H1 (cell line): ENCODE data around the gene LY6G6C. TPM values are rescaled to one million over a fixed set of nuclear protein-coding genes. Genes with fewer than 3 reads are reported as not detected.

Experiments used
- ATF2 ChIP-seq: IDR thresholded peaks from 2 replicates; pipeline ENCODE4 v1.6.1; 2012; ENCODE audit warnings: low read length, inconsistent platforms
- CHD2 ChIP-seq: IDR thresholded peaks from 2 replicates; pipeline ENCODE4 v1.6.1; 2012; ENCODE audit warnings: low read length, improper control_type of control experiment
- E2F6 ChIP-seq: IDR thresholded peaks from 2 replicates; pipeline ENCODE4 v1.6.1; 2012; ENCODE audit warnings: inconsistent platforms
- EGR1 ChIP-seq: IDR thresholded peaks from 2 replicates; pipeline ENCODE4 v1.6.1; 2011; ENCODE audit warnings: low read depth, low read length, borderline replicate concordance
- EZH2 ChIP-seq: fragments of 200-600 bp; sonication (generic); IDR thresholded peaks from 2 replicates; pipeline ENCODE4 v1.7.1; 2012; ENCODE audit warnings: low read depth, mild to moderate bottlenecking, moderate library complexity, low read length, inconsistent platforms; ENCODE audit not compliant: severe bottlenecking
- GABPA ChIP-seq: IDR thresholded peaks from 2 replicates; pipeline ENCODE4 v1.6.1; 2011; ENCODE audit warnings: mild to moderate bottlenecking, low read length, moderate library complexity, borderline replicate concordance; ENCODE audit not compliant: insufficient read depth
- GTF2F1 ChIP-seq: IDR thresholded peaks from 2 replicates; pipeline ENCODE4 v1.6.1; 2012; ENCODE audit warnings: low read depth, low read length, improper control_type of control experiment, borderline replicate concordance
- PHF8 ChIP-seq: fragments of 200-600 bp; sonication (generic); conservative IDR thresholded peaks from 2 replicates; pipeline ENCODE4 v1.7.1; 2012; ENCODE audit warnings: low read depth, mild to moderate bottlenecking, inconsistent platforms, low read length, moderate library complexity
- POLR2A ChIP-seq, 2 experiments: IDR thresholded peaks; 1 replicate in 1 of 2; 2 replicates in 1 of 2; pipeline ENCODE4 v1.6.1; 2011; ENCODE audit warnings: low read depth in 2 of 2, low read length in 2 of 2, mild to moderate bottlenecking in 2 of 2; ENCODE audit errors: control extremely low read depth in 1 of 2
- RBBP5 ChIP-seq: IDR thresholded peaks from 2 replicates; pipeline ENCODE4 v1.7.1; 2012; ENCODE audit warnings: low read depth, mild to moderate bottlenecking, inconsistent platforms, low read length, moderate library complexity, borderline replicate concordance
- RFX5 ChIP-seq: IDR thresholded peaks from 2 replicates; pipeline ENCODE4 v1.6.1; 2011; ENCODE audit warnings: low read depth, low read length, improper control_type of control experiment, borderline replicate concordance
- SAP30 ChIP-seq: fragments of 300-600 bp; sonication (generic); IDR thresholded peaks from 2 replicates; pipeline ENCODE4 v1.7.1; 2012; ENCODE audit warnings: low read length, moderate library complexity, mild to moderate bottlenecking, inconsistent platforms; ENCODE audit not compliant: insufficient read depth, insufficient replicate concordance
- SP4 ChIP-seq: IDR thresholded peaks from 2 replicates; pipeline ENCODE4 v1.6.1; 2012; ENCODE audit warnings: low read length, inconsistent platforms
- SRF ChIP-seq: IDR thresholded peaks from 2 replicates; pipeline ENCODE4 v1.6.1; 2011; ENCODE audit warnings: mild to moderate bottlenecking, low read depth, low read length, moderate library complexity
- TBP ChIP-seq: IDR thresholded peaks from 2 replicates; pipeline ENCODE4 v1.6.1; 2011; ENCODE audit warnings: low read depth, low read length, improper control_type of control experiment
- YY1 ChIP-seq: IDR thresholded peaks from 2 replicates; pipeline ENCODE4 v1.6.1; 2011; ENCODE audit warnings: low read depth, mild to moderate bottlenecking, low read length
- polyA plus RNA-seq, 7 experiments: library from polyadenylated mRNA; depleted of rRNA in 3 of 7; stranded (reverse) in 5 of 7; unstranded in 2 of 7; fragments of >200 nt in 5 of 7; fragments of 200-250 nt in 2 of 7; gene quantifications; 1 replicate in 5 of 7; 2 replicates in 1 of 7; 4 replicates in 1 of 7; pipeline versions ENCODE4 v1.2.1 to v1.2.3, GENCODE V29; 2011 to 2013; ENCODE audit warnings: missing spikeins in 2 of 7, mixed read lengths in 2 of 7
- total RNA-seq: library from RNA; stranded (reverse); fragmentation: NEBNext Ultra II Directional; extraction: Animal tissue kit (Norgen Biotek cat#: 25700); gene quantifications from 2 replicates; pipeline ENCODE4 v1.2.1, GENCODE V29; 2021
- TF ChIP-seq, protein P1 (sequence below): IDR thresholded peaks from 2 replicates; pipeline ENCODE4 v1.6.1; 2011; ENCODE audit warnings: low read length, improper control_type of control experiment
- TF ChIP-seq, protein P2 (sequence below): IDR thresholded peaks from 2 replicates; pipeline ENCODE4 v1.6.1; 2011; ENCODE audit warnings: low read depth, mild to moderate bottlenecking, low read length; ENCODE audit not compliant: insufficient read depth
- TF ChIP-seq, protein P3 (sequence below): IDR thresholded peaks from 2 replicates; pipeline ENCODE4 v1.6.1; 2012; ENCODE audit warnings: inconsistent platforms

Gene LY6G6C
- total and polyA plus RNA-seq, 2 of the 8 experiments (the other 6 are each of a cell fraction or from before 2014, with no cell fraction given), result 0.23 TPM; not detected in 1

DNA sequence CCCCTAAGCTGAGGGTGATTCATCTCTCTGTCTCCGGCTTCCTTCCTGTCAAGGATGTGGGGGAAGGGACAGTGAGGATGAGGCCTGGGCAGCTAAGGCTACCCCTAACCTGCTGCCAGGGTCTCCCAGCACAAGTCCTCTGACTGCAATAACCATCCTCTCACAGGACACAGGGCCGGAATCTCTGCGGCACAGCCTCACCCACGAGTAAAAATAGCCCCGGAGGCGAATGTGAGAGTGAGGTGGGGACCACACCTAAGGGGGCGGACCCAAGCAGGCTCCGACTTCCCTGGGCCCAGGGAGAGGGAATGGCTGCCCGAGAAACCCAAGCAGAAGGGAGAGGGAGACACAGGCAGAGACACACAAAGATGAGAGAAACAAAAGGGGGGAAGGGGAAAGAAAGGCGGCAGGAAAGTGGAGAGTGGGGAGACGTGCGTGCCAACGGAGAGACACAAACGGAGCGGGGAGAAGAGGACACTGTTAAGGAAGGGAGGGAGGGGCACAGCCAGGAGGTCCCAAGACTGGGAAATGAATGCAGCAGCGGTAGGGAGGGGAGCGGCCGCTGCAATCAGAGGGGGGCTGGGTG, 13.4 kb upstream of the LY6G6C start (continued):
- TF ChIP-seq E2F6, result no peak
- TF ChIP-seq RBBP5, result no peak
- TF ChIP-seq YY1, result no peak
- no peak for TF ChIP-seq PHF8
- no peak; the same call in 1 of the 2 replicates for TF ChIP-seq TBP
- TF ChIP-seq, protein P1, sequence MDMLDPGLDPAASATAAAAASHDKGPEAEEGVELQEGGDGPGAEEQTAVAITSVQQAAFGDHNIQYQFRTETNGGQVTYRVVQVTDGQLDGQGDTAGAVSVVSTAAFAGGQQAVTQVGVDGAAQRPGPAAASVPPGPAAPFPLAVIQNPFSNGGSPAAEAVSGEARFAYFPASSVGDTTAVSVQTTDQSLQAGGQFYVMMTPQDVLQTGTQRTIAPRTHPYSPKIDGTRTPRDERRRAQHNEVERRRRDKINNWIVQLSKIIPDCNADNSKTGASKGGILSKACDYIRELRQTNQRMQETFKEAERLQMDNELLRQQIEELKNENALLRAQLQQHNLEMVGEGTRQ, result no peak
- no peak for TF ChIP-seq SP4
- no peak for TF ChIP-seq GABPA
- TF ChIP-seq, protein P2, sequence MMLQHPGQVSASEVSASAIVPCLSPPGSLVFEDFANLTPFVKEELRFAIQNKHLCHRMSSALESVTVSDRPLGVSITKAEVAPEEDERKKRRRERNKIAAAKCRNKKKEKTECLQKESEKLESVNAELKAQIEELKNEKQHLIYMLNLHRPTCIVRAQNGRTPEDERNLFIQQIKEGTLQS, result no peak
- TF ChIP-seq, protein P3, sequence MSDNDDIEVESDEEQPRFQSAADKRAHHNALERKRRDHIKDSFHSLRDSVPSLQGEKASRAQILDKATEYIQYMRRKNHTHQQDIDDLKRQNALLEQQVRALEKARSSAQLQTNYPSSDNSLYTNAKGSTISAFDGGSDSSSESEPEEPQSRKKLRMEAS, result no peak
- TF ChIP-seq POLR2A (IDR thresholded peaks at IDR 0.05; ENCODE audit: control extremely low read depth in 1 of 2, low read depth in 2 of 2, low read length in 2 of 2), result peak in 1 of 2 experiments; percentile 43; a peak in 1 of 3 replicates
- no peak for TF ChIP-seq EGR1
- TF ChIP-seq GTF2F1, result no peak
- peak; percentile 88 for TF ChIP-seq SAP30
- no peak for TF ChIP-seq SRF
- TF ChIP-seq EZH2, result no peak
- no peak for TF ChIP-seq CHD2
- TF ChIP-seq ATF2, result no peak; the same call in 1 of the 2 replicates
- TF ChIP-seq RFX5, result no peak
- TF ChIP-seq, all 59 proteins: peak for 11
